Iris pigment epithelial cell (primary cell): Measurements from ENCODE around the gene SMAD7.

Experiments used
- DNase-seq: peaks from one replicate; pipeline ENCODE4 v3.0.0-alpha.2; 2011; ENCODE audit warnings: low read depth

The SMAD7 gene

GRCh38 chr18:48950536-48951447 is at the start of gene SMAD7:
SMAD7 (minus strand) TSS chr18:48950965; CDS start chr18:48950424, 541 bp downstream.
- peak; percentile 61 for DNase-seq

GRCh38 chr18:48999569-48999968 is 48.8 kb upstream of the SMAD7 start:
- no peak for DNase-seq

GRCh38 chr18:48997985-48998831 is 47.4 kb upstream of the SMAD7 start:
- peak; percentile 94 for DNase-seq

- no peak for DNase-seq
These were observed 46.9 kb upstream of the SMAD7 start for GRCh38 chr18:48997681-48997984.

- peak; percentile 89 for DNase-seq
These were observed 46.2 kb upstream of the SMAD7 start for GRCh38 chr18:48996901-48997463.

- no peak for DNase-seq
These were observed 45.3 kb upstream of the SMAD7 start for GRCh38 chr18:48996041-48996440.

GRCh38 chr18:48994926-48995835 is 44.4 kb upstream of the SMAD7 start:
- DNase-seq = no peak

GRCh38 chr18:48994044-48994651 is 43.4 kb upstream of the SMAD7 start:
- DNase-seq = peak; percentile 72

- no peak for DNase-seq
These were observed 42.8 kb upstream of the SMAD7 start for GRCh38 chr18:48993586-48993985.

- no peak for DNase-seq
These were observed 42.2 kb upstream of the SMAD7 start for GRCh38 chr18:48992791-48993555.

- DNase-seq = no peak
These were observed 41.4 kb upstream of the SMAD7 start for GRCh38 chr18:48992133-48992532.

- DNase-seq = no peak
These were observed 40.9 kb upstream of the SMAD7 start for GRCh38 chr18:48991676-48992075.

GRCh38 chr18:48991319-48991660 is 40.5 kb upstream of the SMAD7 start:
- DNase-seq = no peak

- peak; percentile 58 for DNase-seq
These were observed 39.9 kb upstream of the SMAD7 start for GRCh38 chr18:48990481-48991318.

GRCh38 chr18:48989304-48990303 is 38.8 kb upstream of the SMAD7 start:
- DNase-seq = no peak

GRCh38 chr18:48988508-48989303 is 37.9 kb upstream of the SMAD7 start:
- no peak for DNase-seq

- no peak for DNase-seq
These were observed 37.1 kb upstream of the SMAD7 start for GRCh38 chr18:48987821-48988220.
